ENCODE data around the gene ZNF618. TPM values are rescaled to one million over a fixed set of nuclear protein-coding genes. Genes with fewer than 3 reads are reported as not detected.

Gene ZNF618
- total RNA-seq, 1 experiment from 2014 or later: 29.4 TPM

DNA sequence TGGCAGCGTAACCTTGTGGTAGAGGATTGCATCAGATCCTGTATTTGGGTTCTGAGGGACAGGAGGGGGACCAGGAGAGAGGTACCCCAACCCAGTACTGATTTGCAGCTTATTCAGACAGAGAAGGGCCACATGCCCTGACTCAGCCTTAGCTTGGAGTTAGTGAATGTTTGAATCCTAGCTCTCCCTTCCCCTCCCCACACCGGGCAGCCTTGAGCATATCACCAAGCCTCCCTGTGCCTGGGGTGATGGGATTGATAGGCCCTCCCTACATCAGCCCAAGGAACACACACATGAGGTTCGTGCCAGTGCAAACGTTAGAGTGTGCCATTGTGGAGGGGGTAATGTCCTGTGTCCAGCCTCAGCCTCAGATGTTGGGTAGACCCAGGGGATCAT lies 130.0 kb downstream of the ZNF618 start:
- H3K9me3 ChIP-seq (ENCODE audit: low read depth, low read length, poor library complexity, severe bottlenecking): no peaks in the 10 kb centered on the region
- no TSS peak for BruUV-seq (replicated peaks)
- TF ChIP-seq EZH2 (IDR thresholded peaks at IDR 0.05; ENCODE audit: borderline replicate concordance, low read depth, low read length, poor library complexity, severe bottlenecking): no peak
- TF ChIP-seq, protein P1, sequence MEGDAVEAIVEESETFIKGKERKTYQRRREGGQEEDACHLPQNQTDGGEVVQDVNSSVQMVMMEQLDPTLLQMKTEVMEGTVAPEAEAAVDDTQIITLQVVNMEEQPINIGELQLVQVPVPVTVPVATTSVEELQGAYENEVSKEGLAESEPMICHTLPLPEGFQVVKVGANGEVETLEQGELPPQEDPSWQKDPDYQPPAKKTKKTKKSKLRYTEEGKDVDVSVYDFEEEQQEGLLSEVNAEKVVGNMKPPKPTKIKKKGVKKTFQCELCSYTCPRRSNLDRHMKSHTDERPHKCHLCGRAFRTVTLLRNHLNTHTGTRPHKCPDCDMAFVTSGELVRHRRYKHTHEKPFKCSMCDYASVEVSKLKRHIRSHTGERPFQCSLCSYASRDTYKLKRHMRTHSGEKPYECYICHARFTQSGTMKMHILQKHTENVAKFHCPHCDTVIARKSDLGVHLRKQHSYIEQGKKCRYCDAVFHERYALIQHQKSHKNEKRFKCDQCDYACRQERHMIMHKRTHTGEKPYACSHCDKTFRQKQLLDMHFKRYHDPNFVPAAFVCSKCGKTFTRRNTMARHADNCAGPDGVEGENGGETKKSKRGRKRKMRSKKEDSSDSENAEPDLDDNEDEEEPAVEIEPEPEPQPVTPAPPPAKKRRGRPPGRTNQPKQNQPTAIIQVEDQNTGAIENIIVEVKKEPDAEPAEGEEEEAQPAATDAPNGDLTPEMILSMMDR (conservative IDR thresholded peaks at IDR 0.05; ENCODE audit: low read depth, low read length): no peak
- peaks cover 16% of the 10 kb centered on the region for H3K36me3 ChIP-seq (ENCODE audit: insufficient read depth, low read length, poor library complexity, severe bottlenecking)
- H3K4me1 ChIP-seq (ENCODE audit: insufficient read depth, low read length, poor library complexity, severe bottlenecking): peaks cover 6% of the 10 kb centered on the region
- CTCF ChIA-PET: no interaction called here
- H3K27ac ChIP-seq (ENCODE audit: low read depth, low read length, poor library complexity, severe bottlenecking): no peak overlapping the region
- POLR2A ChIA-PET (ENCODE audit: low non-redundant PET): no interaction called here
- no peaks in the 10 kb centered on the region for H3K27me3 ChIP-seq (replicated peaks; ENCODE audit: insufficient read depth, low read depth, low read length, poor library complexity)
- no peak for DNase-seq (ENCODE audit: low spot score)
- no peak overlapping the region for H3K4me3 ChIP-seq (ENCODE audit: low read depth, low read length, poor library complexity, severe bottlenecking)
- intact Hi-C loops (cut with micrococcal nuclease; ENCODE audit: unreplicated experiment): no loop called here

DNA sequence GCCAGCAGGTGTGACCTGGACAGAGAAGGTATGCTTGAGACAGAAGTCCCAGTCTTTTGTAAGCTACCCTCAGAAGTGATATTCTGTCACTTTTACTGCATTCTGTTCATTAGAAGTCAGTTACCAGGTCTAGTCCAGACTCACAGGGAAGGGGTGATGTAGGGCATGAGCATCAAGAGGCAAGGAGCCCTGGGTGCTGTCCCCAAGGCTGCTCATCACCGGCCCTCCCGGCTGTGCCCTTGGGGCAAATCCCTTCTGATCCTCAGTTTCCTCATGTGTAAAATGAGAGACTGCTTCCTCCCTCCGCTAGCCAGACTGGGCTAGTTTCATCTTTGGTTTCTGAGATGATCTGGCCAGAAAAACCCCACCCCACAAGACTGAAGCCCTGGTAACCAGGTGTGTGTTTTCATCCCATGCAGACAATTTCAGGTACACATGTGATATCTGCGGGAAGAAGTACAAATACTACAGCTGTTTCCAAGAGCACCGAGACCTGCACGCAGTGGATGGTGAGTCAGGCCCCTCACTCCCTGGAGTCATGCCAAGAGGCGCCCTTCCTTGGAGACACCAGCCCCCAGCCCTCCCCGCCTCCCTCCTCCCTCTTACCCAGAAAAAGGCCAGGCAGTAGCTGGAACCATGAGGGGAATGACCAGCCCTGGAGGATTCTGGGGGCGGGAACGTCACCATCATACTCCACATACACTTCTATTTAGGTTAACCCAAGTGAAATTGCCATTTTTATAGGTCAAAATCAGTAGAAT lies 131.0 kb downstream of the ZNF618 start:
- DNase-seq (ENCODE audit: low spot score): no peak
- peaks cover 15% of the 10 kb centered on the region for H3K36me3 ChIP-seq (ENCODE audit: insufficient read depth, low read length, poor library complexity, severe bottlenecking)
- POLR2A ChIA-PET (ENCODE audit: low non-redundant PET): no interaction called here

DNA sequence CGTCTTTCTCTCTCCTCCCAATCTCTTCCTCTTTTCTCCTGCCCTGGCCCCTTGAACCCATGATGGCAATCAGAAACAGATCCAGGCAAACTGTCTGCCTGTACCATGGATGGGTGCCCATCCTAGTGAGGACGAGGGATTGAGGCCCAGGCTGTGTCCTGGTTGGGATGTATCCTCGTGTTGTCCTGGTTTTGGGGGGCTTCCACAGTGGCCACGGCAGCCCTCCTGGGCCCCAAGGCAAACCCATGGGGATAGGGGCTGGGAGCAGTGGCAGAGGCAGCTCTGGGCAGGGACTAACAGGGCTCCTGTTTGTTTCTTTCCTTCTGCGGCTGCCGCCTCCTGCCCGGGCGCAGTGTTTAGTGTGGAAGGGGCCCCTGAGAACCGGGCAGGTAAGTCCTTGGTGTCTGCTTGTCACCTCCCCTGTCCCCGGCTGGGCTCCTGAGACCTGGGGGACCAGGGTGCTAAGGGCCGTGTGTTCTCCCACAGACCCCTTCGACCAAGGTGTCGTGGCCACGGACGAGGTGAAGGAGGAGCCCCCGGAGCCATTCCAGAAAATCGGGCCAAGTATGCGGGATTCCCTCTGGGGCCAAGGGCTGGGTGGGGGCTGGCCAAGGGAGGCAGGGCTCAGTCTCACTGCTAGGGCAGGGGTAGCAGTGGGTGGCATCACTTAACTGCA lies 132.0 kb downstream of the ZNF618 start:
- intact Hi-C loops (cut with micrococcal nuclease; ENCODE audit: unreplicated experiment): no loop called here
- Histone ChIP-seq H3K27ac (ENCODE audit: low read depth, low read length, poor library complexity, severe bottlenecking) (no peak overlapping the region), H3K36me3 (ENCODE audit: insufficient read depth, low read length, poor library complexity, severe bottlenecking) (peaks cover 16% of the 10 kb centered on the region), H3K9me3 (ENCODE audit: low read depth, low read length, poor library complexity, severe bottlenecking) (no peaks in the 10 kb centered on the region), H3K4me1 (ENCODE audit: insufficient read depth, low read length, poor library complexity, severe bottlenecking) (peaks cover 4% of the 10 kb centered on the region), H3K4me3 (ENCODE audit: low read depth, low read length, poor library complexity, severe bottlenecking) (no peak overlapping the region), H3K27me3 (replicated peaks; ENCODE audit: insufficient read depth, low read depth, low read length, poor library complexity) (no peaks in the 10 kb centered on the region)
- ChIA-PET POLR2A (ENCODE audit: low non-redundant PET) (no interaction called here), CTCF (no interaction called here)
- DNase-seq (ENCODE audit: low spot score): no peak
- TF ChIP-seq, protein P1 (conservative IDR thresholded peaks at IDR 0.05; ENCODE audit: low read depth, low read length): no peak
- TF ChIP-seq EZH2 (IDR thresholded peaks at IDR 0.05; ENCODE audit: borderline replicate concordance, low read depth, low read length, poor library complexity, severe bottlenecking): no peak
- no TSS peak for BruUV-seq (replicated peaks)

More for the DNA sequence above, 131.0 kb downstream of the ZNF618 start:
- CTCF ChIA-PET: no interaction called here
- no peak overlapping the region for H3K4me3 ChIP-seq (ENCODE audit: low read depth, low read length, poor library complexity, severe bottlenecking)
- H3K27me3 ChIP-seq (replicated peaks; ENCODE audit: insufficient read depth, low read depth, low read length, poor library complexity): no peaks in the 10 kb centered on the region
- no TSS peak for BruUV-seq (replicated peaks)
- H3K4me1 ChIP-seq (ENCODE audit: insufficient read depth, low read length, poor library complexity, severe bottlenecking): peaks cover 6% of the 10 kb centered on the region
- H3K9me3 ChIP-seq (ENCODE audit: low read depth, low read length, poor library complexity, severe bottlenecking): no peaks in the 10 kb centered on the region
- H3K27ac ChIP-seq (ENCODE audit: low read depth, low read length, poor library complexity, severe bottlenecking): no peak overlapping the region
- no peak for TF ChIP-seq EZH2 (IDR thresholded peaks at IDR 0.05; ENCODE audit: borderline replicate concordance, low read depth, low read length, poor library complexity, severe bottlenecking)
- TF ChIP-seq, protein P1 (conservative IDR thresholded peaks at IDR 0.05; ENCODE audit: low read depth, low read length): no peak
- intact Hi-C loops (cut with micrococcal nuclease; ENCODE audit: unreplicated experiment): no loop called here

Measured in A673 (cell line).